Fibroblast of mammary gland (primary cell): Measurements from ENCODE around the gene FBXL17.

Experiments used
- DNase-seq: peaks from one replicate; pipeline ENCODE4 v3.0.0-alpha.2; 2010; ENCODE audit warnings: low read depth
- H3K4me3 ChIP-seq: 2 replicates; pipeline ENCODE4 v1.5.1; 2011; ENCODE audit warnings: low read depth, mild to moderate bottlenecking, low read length, moderate library complexity; ENCODE audit not compliant: control insufficient read depth
- TF ChIP-seq, protein P1 (sequence below): conservative IDR thresholded peaks from 2 replicates; pipeline ENCODE4 v1.5.1; 2011; ENCODE audit warnings: low read depth, low read length, inconsistent platforms; ENCODE audit not compliant: control insufficient read depth, insufficient read depth

The FBXL17 gene

GRCh38 chr5:108064302-108064701, 317.6 kb downstream of the FBXL17 start:
- DNase-seq, result no peak
- H3K4me3 ChIP-seq, result no peak overlapping the region
- TF ChIP-seq, protein P1, sequence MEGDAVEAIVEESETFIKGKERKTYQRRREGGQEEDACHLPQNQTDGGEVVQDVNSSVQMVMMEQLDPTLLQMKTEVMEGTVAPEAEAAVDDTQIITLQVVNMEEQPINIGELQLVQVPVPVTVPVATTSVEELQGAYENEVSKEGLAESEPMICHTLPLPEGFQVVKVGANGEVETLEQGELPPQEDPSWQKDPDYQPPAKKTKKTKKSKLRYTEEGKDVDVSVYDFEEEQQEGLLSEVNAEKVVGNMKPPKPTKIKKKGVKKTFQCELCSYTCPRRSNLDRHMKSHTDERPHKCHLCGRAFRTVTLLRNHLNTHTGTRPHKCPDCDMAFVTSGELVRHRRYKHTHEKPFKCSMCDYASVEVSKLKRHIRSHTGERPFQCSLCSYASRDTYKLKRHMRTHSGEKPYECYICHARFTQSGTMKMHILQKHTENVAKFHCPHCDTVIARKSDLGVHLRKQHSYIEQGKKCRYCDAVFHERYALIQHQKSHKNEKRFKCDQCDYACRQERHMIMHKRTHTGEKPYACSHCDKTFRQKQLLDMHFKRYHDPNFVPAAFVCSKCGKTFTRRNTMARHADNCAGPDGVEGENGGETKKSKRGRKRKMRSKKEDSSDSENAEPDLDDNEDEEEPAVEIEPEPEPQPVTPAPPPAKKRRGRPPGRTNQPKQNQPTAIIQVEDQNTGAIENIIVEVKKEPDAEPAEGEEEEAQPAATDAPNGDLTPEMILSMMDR, result no peak

DNA sequence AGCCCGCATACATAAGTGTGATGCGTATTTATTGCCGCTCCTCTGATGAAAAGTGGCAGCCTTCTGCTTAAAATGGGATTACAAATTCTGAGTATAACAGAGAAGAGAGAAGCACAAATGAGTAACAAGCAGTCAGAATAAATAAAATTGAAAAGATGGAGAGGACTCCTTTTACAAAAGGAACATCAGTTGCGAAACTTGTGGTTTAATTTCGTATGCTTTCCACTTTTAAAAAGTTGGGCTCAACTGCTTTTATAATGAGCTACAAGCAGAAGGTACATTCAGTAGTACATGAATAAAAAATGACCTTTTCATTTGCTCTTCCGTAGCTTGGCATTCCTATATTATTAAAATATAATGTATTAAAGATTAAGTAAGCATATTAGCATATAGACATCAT, 320.0 kb downstream of the FBXL17 start:
- TF ChIP-seq, protein P1, result no peak
- DNase-seq, result peak; percentile 51

DNA sequence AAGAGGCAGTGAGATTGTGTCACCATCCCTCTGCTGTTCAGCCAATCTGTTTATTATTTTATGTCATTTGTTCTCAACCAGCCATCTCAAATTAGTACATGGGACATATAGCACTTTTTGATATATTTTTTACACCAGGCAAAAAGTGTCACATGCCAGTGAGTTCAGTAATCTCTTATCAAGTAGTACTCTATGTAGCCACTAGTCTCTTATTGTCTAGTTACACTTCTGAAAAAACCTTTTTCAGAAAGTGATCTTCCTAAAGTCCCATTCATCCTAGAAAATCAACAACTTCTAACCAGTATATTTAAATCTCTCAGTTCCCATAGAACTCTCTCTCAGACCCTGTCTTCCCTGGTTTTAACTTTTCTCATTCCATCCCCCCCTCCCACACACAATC, 321.6 kb downstream of the FBXL17 start:
- no peak overlapping the region for H3K4me3 ChIP-seq
- no peak for DNase-seq
- TF ChIP-seq, protein P1, result no peak

More for the DNA sequence above, 320.0 kb downstream of the FBXL17 start:
- H3K4me3 ChIP-seq, result no peak overlapping the region

DNA sequence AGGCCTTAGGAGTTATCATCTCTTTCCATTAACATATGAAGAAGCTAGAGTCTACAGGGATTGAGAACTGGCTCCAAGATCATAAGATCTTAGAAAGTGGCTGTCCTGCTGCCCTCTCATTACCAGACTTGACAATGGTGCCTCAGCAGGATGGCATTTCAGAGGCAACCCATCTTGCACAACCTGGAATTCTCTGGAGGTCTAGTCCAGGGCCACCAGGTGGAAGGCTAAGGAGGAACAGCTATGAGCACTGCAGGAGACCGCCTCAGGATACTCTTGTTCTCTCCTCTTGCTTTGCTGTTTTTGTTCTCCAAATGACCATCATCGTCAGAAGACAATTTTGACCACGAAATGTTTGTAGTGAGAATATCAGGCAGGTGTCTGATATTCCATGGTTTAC, 322.6 kb downstream of the FBXL17 start:
- H3K4me3 ChIP-seq, result no peak overlapping the region
- DNase-seq, result no peak
- TF ChIP-seq, protein P1, result no peak

DNA sequence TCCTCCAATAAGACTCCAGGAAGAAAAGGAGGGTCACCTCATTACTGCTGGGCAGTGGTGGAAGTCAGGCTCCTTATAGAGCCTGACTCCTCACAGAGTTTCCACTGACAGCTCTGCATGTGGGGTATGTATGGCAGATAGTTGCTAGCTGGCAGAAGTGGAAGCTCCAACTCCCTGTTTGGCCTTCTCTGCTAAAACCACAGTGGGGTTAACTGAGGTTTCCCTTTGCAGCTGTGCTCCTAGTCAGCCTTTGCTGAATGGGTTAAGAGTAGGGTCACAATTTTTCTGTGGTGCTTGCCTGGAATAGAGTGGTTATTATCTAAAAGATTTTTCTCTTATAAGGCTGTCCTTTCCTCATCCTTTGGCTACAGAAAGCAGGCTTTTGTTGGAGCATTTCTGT, 327.5 kb downstream of the FBXL17 start:
- TF ChIP-seq, protein P1, result no peak
- no peak overlapping the region for H3K4me3 ChIP-seq
- DNase-seq, result no peak

DNA sequence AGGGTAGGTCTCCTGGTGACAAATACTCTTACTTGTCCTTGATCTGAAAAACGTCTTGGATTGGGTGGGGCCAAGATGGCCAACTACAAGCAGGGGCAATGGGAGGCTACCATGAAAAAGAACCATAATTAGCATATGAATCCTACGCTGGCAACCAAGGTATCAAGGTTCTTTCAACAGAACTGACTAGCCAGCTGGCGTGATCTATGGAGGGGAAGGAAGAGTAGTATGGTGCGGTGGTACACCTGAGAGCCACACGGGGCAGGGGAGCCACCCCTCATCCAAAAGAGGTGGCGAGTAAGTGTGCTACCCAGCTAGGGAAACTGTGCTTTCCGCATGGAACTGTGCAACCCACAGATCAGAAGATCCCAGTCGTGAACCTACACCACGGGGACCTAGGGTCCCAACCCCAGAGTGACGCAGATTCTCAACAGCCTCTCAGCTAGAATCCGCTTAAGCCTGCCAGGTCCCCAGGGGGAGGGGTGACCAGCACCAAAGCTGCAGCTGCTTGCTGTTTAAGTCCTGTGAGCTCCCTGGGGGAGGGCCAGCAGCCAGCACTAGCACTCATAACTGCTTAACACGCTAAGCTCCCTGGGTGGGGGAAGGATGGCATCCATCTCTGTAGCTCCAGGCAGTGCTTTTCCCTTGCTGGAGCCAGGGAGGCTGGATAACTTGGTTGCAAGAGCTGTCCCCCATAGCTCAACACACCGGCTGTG, 334.8 kb downstream of the FBXL17 start:
- no peak overlapping the region for H3K4me3 ChIP-seq
- TF ChIP-seq, protein P1, result no peak
- DNase-seq, result no peak
